ENCODE results near the gene KCTD4.
"Not testable (repeated sequence)": the region's sequence is repeated elsewhere in the genome, so short reads cannot be mapped to it uniquely, and the experiment has no call there.

DNA sequence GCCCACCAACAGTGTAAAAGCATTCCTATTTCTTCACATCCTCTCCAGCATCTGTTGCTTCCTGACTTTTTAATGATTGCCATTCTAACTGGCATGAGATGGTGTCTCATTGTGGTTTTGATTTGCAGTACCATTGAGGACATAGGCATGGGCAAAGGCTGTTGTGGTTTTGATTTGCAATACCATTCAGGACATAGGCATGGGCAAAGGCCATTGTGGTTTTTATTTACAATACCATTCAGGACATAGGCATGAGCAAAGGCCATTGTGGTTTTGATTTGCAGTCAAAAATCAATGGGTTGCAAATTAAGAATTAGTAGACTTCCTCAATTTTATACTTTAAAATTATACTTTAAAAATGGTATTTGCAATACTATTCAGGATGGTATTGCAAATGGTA lies 11.3 kb downstream of the KCTD4 start:
- TF ChIP-seq, protein P1, sequence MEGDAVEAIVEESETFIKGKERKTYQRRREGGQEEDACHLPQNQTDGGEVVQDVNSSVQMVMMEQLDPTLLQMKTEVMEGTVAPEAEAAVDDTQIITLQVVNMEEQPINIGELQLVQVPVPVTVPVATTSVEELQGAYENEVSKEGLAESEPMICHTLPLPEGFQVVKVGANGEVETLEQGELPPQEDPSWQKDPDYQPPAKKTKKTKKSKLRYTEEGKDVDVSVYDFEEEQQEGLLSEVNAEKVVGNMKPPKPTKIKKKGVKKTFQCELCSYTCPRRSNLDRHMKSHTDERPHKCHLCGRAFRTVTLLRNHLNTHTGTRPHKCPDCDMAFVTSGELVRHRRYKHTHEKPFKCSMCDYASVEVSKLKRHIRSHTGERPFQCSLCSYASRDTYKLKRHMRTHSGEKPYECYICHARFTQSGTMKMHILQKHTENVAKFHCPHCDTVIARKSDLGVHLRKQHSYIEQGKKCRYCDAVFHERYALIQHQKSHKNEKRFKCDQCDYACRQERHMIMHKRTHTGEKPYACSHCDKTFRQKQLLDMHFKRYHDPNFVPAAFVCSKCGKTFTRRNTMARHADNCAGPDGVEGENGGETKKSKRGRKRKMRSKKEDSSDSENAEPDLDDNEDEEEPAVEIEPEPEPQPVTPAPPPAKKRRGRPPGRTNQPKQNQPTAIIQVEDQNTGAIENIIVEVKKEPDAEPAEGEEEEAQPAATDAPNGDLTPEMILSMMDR (IDR thresholded peaks at IDR 0.05): not testable (repeated sequence)
- not testable (repeated sequence) for TF ChIP-seq EP300, POLR2A, POLR2AphosphoS5 (IDR thresholded peaks at IDR 0.05)
